Kidney epithelial cell (primary cell): ENCODE measurements around the gene PABPN1L. TPM values are rescaled to one million over a fixed set of nuclear protein-coding genes. Genes with fewer than 3 reads are reported as not detected.

Source experiments
- DNase-seq: peaks from one replicate; pipeline ENCODE4 v3.0.0-alpha.2; 2010; ENCODE audit warnings: low read depth
- H3K27me3 ChIP-seq: 2 replicates; pipeline ENCODE4 v1.6.0; 2011; ENCODE audit warnings: low read length; ENCODE audit not compliant: control insufficient read depth, insufficient read depth
- H3K36me3 ChIP-seq: 2 replicates; pipeline ENCODE4 v1.5.1; 2011; ENCODE audit warnings: low read length; ENCODE audit not compliant: control insufficient read depth, insufficient read depth
- H3K4me3 ChIP-seq: 2 replicates; pipeline ENCODE4 v1.5.1; 2011; ENCODE audit warnings: low read depth, mild to moderate bottlenecking, control low read depth, low read length
- total RNA-seq: library from RNA; depleted of rRNA; stranded (reverse); fragments of >200 nt; gene quantifications from 2 replicates; pipeline ENCODE4 v1.2.3, GENCODE V29; 2015
- TF ChIP-seq, protein P1 (sequence below): IDR thresholded peaks from 2 replicates; pipeline ENCODE4 v1.5.1; 2011; ENCODE audit warnings: mild to moderate bottlenecking, moderate library complexity, low read length, control low read depth, inconsistent platforms; ENCODE audit not compliant: insufficient read depth, poor library complexity, severe bottlenecking

Gene PABPN1L
- total RNA-seq, 1 donor from 2014 or later: not detected

DNA sequence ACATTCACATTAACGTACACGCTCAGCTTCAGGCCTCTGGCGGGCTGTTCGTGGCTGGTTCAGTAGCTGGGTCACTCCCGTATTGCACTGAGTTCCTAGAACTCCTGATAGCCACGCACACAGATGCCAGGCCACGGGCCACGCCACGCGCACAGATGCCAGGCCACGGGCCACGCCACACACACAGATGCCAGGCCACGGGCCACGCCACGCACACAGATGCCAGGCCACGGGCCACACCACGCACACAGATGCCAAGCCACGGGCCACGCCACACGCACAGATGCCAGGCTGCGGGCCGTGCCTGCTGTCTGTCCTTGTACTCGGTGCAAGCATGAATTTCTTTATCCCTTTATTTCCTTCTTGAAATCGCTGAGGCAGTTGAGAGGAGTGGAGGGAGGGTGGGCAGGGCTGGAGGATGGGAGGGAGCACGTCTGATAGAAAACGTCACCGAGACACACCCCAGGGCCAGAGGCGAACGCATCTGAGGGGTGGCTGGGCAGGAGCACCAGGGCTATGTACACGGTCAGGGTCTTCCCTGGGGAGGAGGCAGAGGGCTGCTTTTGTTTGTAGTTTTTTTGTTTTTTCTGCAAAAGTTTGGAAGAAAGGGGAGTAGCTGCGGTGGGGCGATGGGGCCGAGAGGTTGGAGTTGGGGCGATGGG is 8.6 kb upstream of the PABPN1L start:
- TF ChIP-seq, protein P1, sequence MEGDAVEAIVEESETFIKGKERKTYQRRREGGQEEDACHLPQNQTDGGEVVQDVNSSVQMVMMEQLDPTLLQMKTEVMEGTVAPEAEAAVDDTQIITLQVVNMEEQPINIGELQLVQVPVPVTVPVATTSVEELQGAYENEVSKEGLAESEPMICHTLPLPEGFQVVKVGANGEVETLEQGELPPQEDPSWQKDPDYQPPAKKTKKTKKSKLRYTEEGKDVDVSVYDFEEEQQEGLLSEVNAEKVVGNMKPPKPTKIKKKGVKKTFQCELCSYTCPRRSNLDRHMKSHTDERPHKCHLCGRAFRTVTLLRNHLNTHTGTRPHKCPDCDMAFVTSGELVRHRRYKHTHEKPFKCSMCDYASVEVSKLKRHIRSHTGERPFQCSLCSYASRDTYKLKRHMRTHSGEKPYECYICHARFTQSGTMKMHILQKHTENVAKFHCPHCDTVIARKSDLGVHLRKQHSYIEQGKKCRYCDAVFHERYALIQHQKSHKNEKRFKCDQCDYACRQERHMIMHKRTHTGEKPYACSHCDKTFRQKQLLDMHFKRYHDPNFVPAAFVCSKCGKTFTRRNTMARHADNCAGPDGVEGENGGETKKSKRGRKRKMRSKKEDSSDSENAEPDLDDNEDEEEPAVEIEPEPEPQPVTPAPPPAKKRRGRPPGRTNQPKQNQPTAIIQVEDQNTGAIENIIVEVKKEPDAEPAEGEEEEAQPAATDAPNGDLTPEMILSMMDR: no peak
- no peak for DNase-seq
- peaks cover 41% of the 10 kb centered on the region for H3K27me3 ChIP-seq
- no peaks in the 10 kb centered on the region for H3K36me3 ChIP-seq
- no peak overlapping the region for H3K4me3 ChIP-seq

DNA sequence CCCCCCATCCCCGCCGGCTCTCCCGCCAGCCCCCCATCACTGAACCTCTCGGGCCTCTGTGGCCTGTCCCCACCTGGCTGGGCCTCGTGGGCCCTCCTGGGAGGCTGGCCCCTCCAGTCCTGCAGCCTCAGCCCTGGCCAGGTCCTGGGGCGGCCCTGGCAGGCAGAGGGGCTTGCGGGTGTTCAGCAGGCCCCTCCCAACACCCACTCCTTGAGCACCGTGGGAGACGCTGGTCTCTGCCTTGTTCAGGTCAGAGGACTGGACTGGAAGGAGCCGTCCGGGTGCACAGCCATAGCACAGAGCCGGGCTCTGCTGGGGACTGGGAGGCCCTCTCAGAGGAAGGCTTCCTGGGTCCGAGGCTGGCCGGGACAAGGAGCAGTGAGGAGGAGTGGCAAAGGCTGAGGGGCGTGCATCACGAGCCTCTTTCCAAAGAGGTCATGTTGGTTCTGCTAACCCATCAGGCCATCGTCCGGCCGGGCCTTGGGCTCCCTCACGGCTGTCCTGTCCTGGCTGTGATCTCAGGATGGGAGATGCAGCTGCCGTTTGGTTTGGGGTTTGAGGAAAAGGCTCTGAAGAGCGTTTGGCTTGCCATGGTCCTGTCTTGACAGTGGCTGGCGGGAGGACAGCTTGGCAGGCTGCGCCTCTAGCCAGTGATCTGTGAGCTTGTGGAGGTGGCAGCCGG is 6.3 kb upstream of the PABPN1L start:
- no peak for DNase-seq
- peaks cover 39% of the 10 kb centered on the region for H3K27me3 ChIP-seq
- TF ChIP-seq, protein P1: no peak
- no peaks in the 10 kb centered on the region for H3K36me3 ChIP-seq
- no peak overlapping the region for H3K4me3 ChIP-seq

GRCh38 chr16:88871730-88872416 is 5.4 kb upstream of the PABPN1L start:
- TF ChIP-seq, protein P1: no peak
- DNase-seq: no peak
- Histone ChIP-seq H3K4me3 (no peak overlapping the region), H3K36me3 (no peaks in the 10 kb centered on the region), H3K27me3 (peaks cover 46% of the 10 kb centered on the region)

DNA sequence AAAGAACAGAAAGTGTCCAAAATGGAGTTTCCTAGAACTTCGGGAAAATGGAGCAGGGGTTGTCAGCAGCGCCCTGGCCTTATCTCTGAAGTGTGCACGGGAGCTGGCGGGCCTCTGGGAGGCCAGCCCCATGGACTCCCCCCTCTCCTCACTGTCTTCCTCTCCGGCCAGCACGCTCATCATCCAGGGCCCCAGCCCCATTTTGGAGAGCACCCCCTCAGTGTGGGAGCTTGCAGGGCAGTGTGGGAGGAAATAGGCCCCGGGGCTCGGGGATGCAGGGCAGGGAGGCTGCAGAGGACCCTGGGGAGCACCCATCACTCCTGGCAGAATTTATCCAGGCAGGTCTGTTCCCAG is 4.9 kb upstream of the PABPN1L start:
- no peaks in the 10 kb centered on the region for H3K36me3 ChIP-seq
- TF ChIP-seq, protein P1: no peak
- H3K27me3 ChIP-seq: peaks cover 49% of the 10 kb centered on the region
- no peak for DNase-seq
- no peak overlapping the region for H3K4me3 ChIP-seq

DNA sequence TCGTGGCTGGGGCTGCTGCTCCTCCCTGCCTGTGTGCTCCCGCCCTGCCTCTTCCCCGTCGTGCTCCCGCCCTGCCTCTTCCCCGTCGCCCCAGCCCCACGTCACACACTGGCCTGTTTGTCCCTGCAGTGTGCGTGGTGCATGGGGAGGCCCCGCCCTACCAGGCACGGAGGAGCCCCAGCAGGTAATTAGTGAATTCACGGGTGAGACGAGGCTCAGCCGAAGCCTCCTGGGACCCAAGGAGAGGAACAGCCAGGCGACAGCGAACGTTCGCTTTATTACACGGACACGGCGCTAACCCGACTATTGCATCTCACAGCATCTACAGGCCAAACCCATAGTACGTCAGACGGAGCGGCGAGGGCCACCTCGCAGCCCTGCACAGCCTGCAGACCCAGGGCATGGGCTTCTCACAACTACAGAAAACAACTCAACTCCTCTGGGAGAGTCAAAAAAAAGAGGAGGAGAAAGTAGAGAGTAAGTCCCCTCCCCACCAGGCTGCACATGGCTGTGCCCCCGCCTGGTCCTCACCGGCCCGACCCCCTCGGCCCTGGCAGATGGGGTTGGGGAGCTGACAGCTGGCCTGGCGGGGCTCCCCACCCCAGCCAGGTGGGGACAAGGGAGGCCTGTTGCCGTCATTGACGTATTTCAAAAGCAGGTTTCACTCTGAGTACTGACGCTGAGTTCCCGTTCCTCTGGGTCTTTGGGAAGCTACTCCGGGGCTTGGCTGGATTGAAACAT is 4.3 kb upstream of the PABPN1L start:
- Histone ChIP-seq H3K27me3 (peaks cover 54% of the 10 kb centered on the region), H3K36me3 (no peaks in the 10 kb centered on the region), H3K4me3 (no peak overlapping the region)
- no peak for DNase-seq
- TF ChIP-seq, protein P1: no peak
